Heart left ventricle (tissue), 16 donors: ENCODE measurements around the gene HELZ. TPM values are rescaled to one million over a fixed set of nuclear protein-coding genes. Genes with fewer than 3 reads are reported as not detected.

Experiments used
- ATAC-seq, 4 donors: fragments of 200-7000 bp; cut with Tn5 transposase; one replicate each; pipeline ENCODE4 v1.9.1; 2020 to 2022; ENCODE audit warnings: moderate library complexity in 4 of 4, mild to moderate bottlenecking in 3 of 4, moderate number of reproducible peaks in 1 of 4
- DNase-seq, 5 donors: peaks; one replicate each; pipeline ENCODE4 v3.0.0-alpha.2; 2020
- H3K27ac ChIP-seq, 12 donors: fragments of 200-600 bp; sonication (generic) in 4 of 12; one replicate each; pipeline versions ENCODE4 v1.5.0 to v1.8.0; 2016 to 2022; ENCODE audit warnings: mild to moderate bottlenecking in 2 of 12
- H3K27me3 ChIP-seq, 9 donors: fragments of 200-600 bp; sonication (generic) in 2 of 9; one replicate each; pipeline versions ENCODE4 v1.5.1 to v1.8.0; 2016 to 2022; ENCODE audit warnings: mild to moderate bottlenecking in 3 of 9
- H3K36me3 ChIP-seq, 9 donors: fragments of 200-600 bp; sonication (generic) in 2 of 9; one replicate each; pipeline versions ENCODE4 v1.5.0 to v1.8.0; 2018 to 2022; ENCODE audit warnings: mild to moderate bottlenecking in 2 of 9
- H3K4me1 ChIP-seq, 12 donors: fragments of 200-600 bp; sonication (generic) in 4 of 12; one replicate each; pipeline versions ENCODE4 v1.5.0 to v1.8.0; 2016 to 2022; ENCODE audit warnings: mild to moderate bottlenecking in 3 of 12
- H3K4me3 ChIP-seq, 12 donors: fragments of 200-600 bp; sonication (generic) in 4 of 12; one replicate each; pipeline versions ENCODE4 v1.5.0 to v1.8.0; 2017 to 2022; ENCODE audit warnings: mild to moderate bottlenecking in 9 of 12, moderate library complexity in 4 of 12
- H3K9me3 ChIP-seq, 12 donors: fragments of 200-600 bp; sonication (generic) in 4 of 12; one replicate each; pipeline versions ENCODE4 v1.5.0 to v1.8.0; 2016 to 2022; ENCODE audit warnings: mild to moderate bottlenecking in 1 of 12
- CTCF ChIP-seq, 12 donors: fragments of 200-600 bp; sonication (generic) in 4 of 12; IDR thresholded peaks; one replicate each; pipeline versions ENCODE4 v1.5.0 to v1.8.0; 2018 to 2022; ENCODE audit warnings: antibody characterized with exemption in 12 of 12, mild to moderate bottlenecking in 5 of 12
- POLR2A ChIP-seq, 2 donors: fragments of 450-650 bp; IDR thresholded peaks; one replicate each; pipeline ENCODE4 v1.6.1; 2017; ENCODE audit warnings: antibody characterized with exemption in 2 of 2, mild to moderate bottlenecking in 2 of 2, moderate library complexity in 2 of 2
- WGBS, 4 donors: extraction: QIAGEN DNeasy Blood & Tissue Kit in 2 of 4; methylation state at CpG; one replicate each; pipeline versions ENCODE4 v1.1.5 to v1.1.7; 2013 to 2018; 5-methylcytosine and 5-hydroxymethylcytosine counted together
- intact Hi-C, 10 donors: fragments of 100-400 bp; cut with DNase I; formaldehyde crosslinking; loops; one replicate each; pipeline versions ENCODE4 v1.11.1 to v1.14.2; 2022
- polyA plus RNA-seq, 2 donors: library from polyadenylated mRNA; stranded (reverse); fragments of 200-250 nt; gene quantifications; one replicate each; pipeline ENCODE4 v1.2.3, GENCODE V29; 2013
- total RNA-seq, 9 donors: library from RNA; depleted of rRNA in 2 of 9; stranded (reverse); fragments of >200 nt in 2 of 9; fragmentation: NEBNext Ultra II Directional in 3 of 9; extraction: Animal tissue kit (Norgen Biotek cat#: 25700) in 3 of 9; gene quantifications; one replicate each; pipeline versions ENCODE4 v1.1.0 to v1.2.4, GENCODE V29; 2016 to 2023
- donor health status: ischemic (EF 13 %, LVEDD 7.1; RV severe dilation, severe dysfunction).
- donor health status: healthy with polysubstance abuse.
- donor health status: DM: no; HTN: yes; CAD: no.
- donor health status: DM: no; HTN: no; CAD: no.
- donor health status: ischemic (EF 25% LVEDD 6.9; RV normal size, moderate dysfunction).
- donor health status: ischemic (EF 25% LVEDD 5.7; RV mildly dilated, moderate dysfunction).
- donor health status: healthy.
- donor health status: DM: yes; HTN: yes; CAD: no.
- donor health status: ischemic (EF 35%, LVEDD 5.7; RV mildly dilated, moderate dysfunction).
- donor health status: nonischemic (EF 11% LVEDD 7.7; RV severe dilation, severe dysfunction).
- donor health status: DM: yes; HTN: yes; CAD: no.
- donor health status: PGD.
- donor health status: ischemic (EF 29% LVEDD 5.4; RV normal size, mild dysfunction).
- donor health status: nonischemic (EF 23%, LVEDD 6.1; RV moderate dilation, normal function).

HELZ gene
- total and polyA plus RNA-seq, 11 donors: 5.1 to 48.4 (median 30.3) TPM

GRCh38 chr17:67245694-67246402, 852 bp upstream of the HELZ start:
- peak in 4 of 5 donors; percentile 31 to 74 (median 32) for DNase-seq
- H3K4me1 ChIP-seq: peaks cover 11 to 48% (median 33%) of the 10 kb centered on the region in 12 donors

GRCh38 chr17:67244431-67245072, 444 bp downstream of the HELZ start:
- ATAC-seq (peak in 3 of 4 donors; percentile 30 to 52 (median 41)), DNase-seq (peak in 3 of 5 donors; percentile 8 to 67 (median 23))
- Histone ChIP-seq H3K27me3 (no peaks in the 10 kb centered on the region), H3K9me3 (no peaks in the 10 kb centered on the region), H3K36me3 (peaks cover 0 to 15% (median 0%) of the 10 kb centered on the region in 9 donors), H3K27ac (peak overlapping the region; percentile 59 to 94 (median 88)), H3K4me3 (peak overlapping the region; percentile 68 to 100 (median 96)), H3K4me1 (peaks cover 12 to 60% (median 38%) of the 10 kb centered on the region in 12 donors)
- no peak for TF ChIP-seq POLR2A (IDR thresholded peaks at IDR 0.05)
- intact Hi-C loops: loop anchor here in 2 of 10 donors (5.0 to 10.0 kb wide), 3 partner anchors 43 to 120 kb away; partner anchors contain the start of gene PSMD12 (in 1 of the 2)
- WGBS, 4 donors: 0% methylated on average over 27 to 47 of the region's 47 CpGs

More at GRCh38 chr17:67245694-67246402, 852 bp upstream of the HELZ start:
- H3K27ac ChIP-seq: peak overlapping the region in 11 of 12 donors; percentile 26 to 94 (median 88)
- H3K4me3 ChIP-seq: peak overlapping the region; percentile 68 to 100 (median 96)
- intact Hi-C loops: loop anchor here in 2 of 10 donors (5.0 to 10.0 kb wide), 3 partner anchors 41 to 119 kb away; partner anchors contain the start of gene PSMD12 (in 1 of the 2)
- H3K27me3 ChIP-seq: no peaks in the 10 kb centered on the region
- peaks cover 0 to 12% (median 0%) of the 10 kb centered on the region in 9 donors for H3K36me3 ChIP-seq
- H3K9me3 ChIP-seq: no peaks in the 10 kb centered on the region
- WGBS, 4 donors: 1 to 8% (median 3%) methylated on average over 18 to 75 of the region's 75 CpGs
- ATAC-seq: peak in 3 of 4 donors; percentile 26 to 48 (median 35)
- no peak for TF ChIP-seq POLR2A (IDR thresholded peaks at IDR 0.05)
- TF ChIP-seq CTCF (IDR thresholded peaks at IDR 0.05): peak in 1 of 12 donors; percentile 5

- intact Hi-C loops: loop anchor here in 2 of 10 donors (10.0 kb wide), 2 partner anchors 52 to 122 kb away; partner anchors contain the start of gene PSMD12 (in 1 of the 2)
- H3K4me1 ChIP-seq: peaks cover 12 to 65% (median 40%) of the 10 kb centered on the region in 12 donors
- ATAC-seq: no peak
- H3K27me3 ChIP-seq: no peaks in the 10 kb centered on the region
- no peaks in the 10 kb centered on the region for H3K9me3 ChIP-seq
- no peak overlapping the region for H3K27ac ChIP-seq
- peaks cover 0 to 28% (median 10%) of the 10 kb centered on the region in 9 donors for H3K36me3 ChIP-seq
- DNase-seq: no peak
- 67 to 80% (median 76%) methylated on average over 5 of the region's 5 CpGs for WGBS, 4 donors
- peak overlapping the region in 7 of 12 donors; percentile 6 to 100 (median 95) for H3K4me3 ChIP-seq
- no peak for TF ChIP-seq POLR2A (IDR thresholded peaks at IDR 0.05)
- TF ChIP-seq CTCF (IDR thresholded peaks at IDR 0.05): no peak
These were observed 1.7 kb downstream of the HELZ start for GRCh38 chr17:67243284-67243683.

- H3K9me3 ChIP-seq: no peaks in the 10 kb centered on the region
- no peak overlapping the region for H3K4me3 ChIP-seq
- peaks cover 12 to 63% (median 40%) of the 10 kb centered on the region in 12 donors for H3K4me1 ChIP-seq
- 76 to 85% (median 81%) methylated on average over 7 of the region's 7 CpGs for WGBS, 4 donors
- H3K27ac ChIP-seq: peak overlapping the region in 1 of 12 donors; percentile 18
- ATAC-seq: peak in 1 of 4 donors; percentile 23
- TF ChIP-seq POLR2A (IDR thresholded peaks at IDR 0.05): no peak
- no peak for TF ChIP-seq CTCF (IDR thresholded peaks at IDR 0.05)
- DNase-seq: no peak
- intact Hi-C loops: loop anchor here in 2 of 10 donors (10.0 kb wide), 2 partner anchors 53 to 123 kb away; partner anchors contain the start of gene PSMD12 (in 1 of the 2)
- no peaks in the 10 kb centered on the region for H3K27me3 ChIP-seq
- H3K36me3 ChIP-seq: peaks cover 0 to 42% (median 25%) of the 10 kb centered on the region in 9 donors
These were observed 3.2 kb downstream of the HELZ start for GRCh38 chr17:67241719-67242341.
